HL-60 (cell line): ENCODE results near the gene KRT4.

Experiments used
- DNase-seq, 2 experiments: peaks; one replicate each; pipeline ENCODE4 v3.0.0-alpha.2; 2010 to 2020; ENCODE audit warnings: low read depth in 1 of 2, low spot score in 1 of 2
- H3K27ac ChIP-seq: fragments of 250-450 bp; sonication (Bioruptor Pico); replicated peaks from 2 replicates; pipeline ENCODE4 v1.5.1; 2020; ENCODE audit warnings: mild to moderate bottlenecking, moderate library complexity
- H3K27me3 ChIP-seq: fragments of 250-450 bp; sonication (Bioruptor Pico); 2 replicates; pipeline ENCODE4 v1.5.1; 2021; ENCODE audit warnings: mild to moderate bottlenecking, moderate library complexity; ENCODE audit not compliant: insufficient read depth, poor library complexity, severe bottlenecking
- H3K4me3 ChIP-seq: replicated peaks from 2 replicates; pipeline ENCODE4 v1.5.1; 2011; ENCODE audit warnings: mild to moderate bottlenecking, control low read depth, low read length; ENCODE audit not compliant: insufficient read depth
- CTCF ChIP-seq: IDR thresholded peaks from one replicate; pipeline ENCODE4 v1.5.1; 2011; ENCODE audit warnings: low read length, control low read depth, inconsistent platforms; ENCODE audit not compliant: insufficient read depth
- GABPA ChIP-seq: IDR thresholded peaks from 2 replicates; pipeline ENCODE4 v1.6.1; 2012; ENCODE audit warnings: low read depth
- POLR2AphosphoS5 ChIP-seq: IDR thresholded peaks from 2 replicates; pipeline ENCODE4 v1.6.1; 2012; ENCODE audit warnings: low read depth
- SPI1 ChIP-seq: IDR thresholded peaks from 2 replicates; pipeline ENCODE4 v1.6.1; 2012; ENCODE audit warnings: low read depth, mild to moderate bottlenecking, borderline replicate concordance
- TF ChIP-seq, protein P1 (sequence below): IDR thresholded peaks from 2 replicates; pipeline ENCODE4 v1.6.1; 2012; ENCODE audit warnings: low read depth; ENCODE audit not compliant: insufficient replicate concordance

Gene KRT4

GRCh38 chr12:52809166-52809565 is 4.8 kb downstream of the KRT4 start:
- no peaks in the 10 kb centered on the region for H3K27me3 ChIP-seq
- no peak overlapping the region for H3K4me3 ChIP-seq
- TF ChIP-seq SPI1 (no peak), POLR2AphosphoS5 (no peak), GABPA (no peak), CTCF (no peak)
- TF ChIP-seq, protein P1, sequence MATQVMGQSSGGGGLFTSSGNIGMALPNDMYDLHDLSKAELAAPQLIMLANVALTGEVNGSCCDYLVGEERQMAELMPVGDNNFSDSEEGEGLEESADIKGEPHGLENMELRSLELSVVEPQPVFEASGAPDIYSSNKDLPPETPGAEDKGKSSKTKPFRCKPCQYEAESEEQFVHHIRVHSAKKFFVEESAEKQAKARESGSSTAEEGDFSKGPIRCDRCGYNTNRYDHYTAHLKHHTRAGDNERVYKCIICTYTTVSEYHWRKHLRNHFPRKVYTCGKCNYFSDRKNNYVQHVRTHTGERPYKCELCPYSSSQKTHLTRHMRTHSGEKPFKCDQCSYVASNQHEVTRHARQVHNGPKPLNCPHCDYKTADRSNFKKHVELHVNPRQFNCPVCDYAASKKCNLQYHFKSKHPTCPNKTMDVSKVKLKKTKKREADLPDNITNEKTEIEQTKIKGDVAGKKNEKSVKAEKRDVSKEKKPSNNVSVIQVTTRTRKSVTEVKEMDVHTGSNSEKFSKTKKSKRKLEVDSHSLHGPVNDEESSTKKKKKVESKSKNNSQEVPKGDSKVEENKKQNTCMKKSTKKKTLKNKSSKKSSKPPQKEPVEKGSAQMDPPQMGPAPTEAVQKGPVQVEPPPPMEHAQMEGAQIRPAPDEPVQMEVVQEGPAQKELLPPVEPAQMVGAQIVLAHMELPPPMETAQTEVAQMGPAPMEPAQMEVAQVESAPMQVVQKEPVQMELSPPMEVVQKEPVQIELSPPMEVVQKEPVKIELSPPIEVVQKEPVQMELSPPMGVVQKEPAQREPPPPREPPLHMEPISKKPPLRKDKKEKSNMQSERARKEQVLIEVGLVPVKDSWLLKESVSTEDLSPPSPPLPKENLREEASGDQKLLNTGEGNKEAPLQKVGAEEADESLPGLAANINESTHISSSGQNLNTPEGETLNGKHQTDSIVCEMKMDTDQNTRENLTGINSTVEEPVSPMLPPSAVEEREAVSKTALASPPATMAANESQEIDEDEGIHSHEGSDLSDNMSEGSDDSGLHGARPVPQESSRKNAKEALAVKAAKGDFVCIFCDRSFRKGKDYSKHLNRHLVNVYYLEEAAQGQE = no peak
- no peak for DNase-seq
- no peak overlapping the region for H3K27ac ChIP-seq

DNA sequence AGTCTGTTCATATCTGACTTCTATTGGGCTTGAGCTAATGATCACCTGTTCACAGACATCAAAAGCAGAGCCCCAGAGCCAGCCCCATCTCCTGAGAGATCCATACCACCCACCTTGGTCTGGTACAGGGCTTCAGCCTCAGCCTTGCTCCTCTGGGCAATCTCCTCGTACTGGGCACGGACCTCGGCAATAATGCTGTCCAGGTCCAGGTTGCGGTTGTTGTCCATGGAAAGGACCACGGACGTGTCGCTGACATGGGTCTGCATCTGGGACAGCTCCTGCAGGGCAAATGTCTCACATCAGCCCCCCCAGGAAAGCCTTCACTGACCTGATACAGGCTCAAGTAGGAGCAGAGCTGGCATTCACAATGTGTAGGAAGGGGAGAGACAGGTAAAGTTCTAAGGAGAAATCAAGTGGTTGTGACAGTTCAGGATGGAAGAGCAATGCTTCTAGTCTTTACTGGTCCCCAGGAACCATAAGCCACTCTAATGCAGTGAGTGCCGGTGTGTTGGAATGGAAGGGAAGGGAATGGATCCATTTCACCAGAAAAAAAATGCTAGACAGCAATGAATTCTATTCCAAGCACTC is 5.2 kb downstream of the KRT4 start:
- DNase-seq = no peak
- Histone ChIP-seq H3K27ac (no peak overlapping the region), H3K4me3 (no peak overlapping the region), H3K27me3 (no peaks in the 10 kb centered on the region)
- TF ChIP-seq CTCF (no peak), POLR2AphosphoS5 (no peak), GABPA (no peak), SPI1 (no peak)
- TF ChIP-seq, protein P1 = no peak

- no peaks in the 10 kb centered on the region for H3K27me3 ChIP-seq
- no peak for TF ChIP-seq CTCF
- TF ChIP-seq GABPA = no peak
- no peak for TF ChIP-seq SPI1
- H3K27ac ChIP-seq = no peak overlapping the region
- DNase-seq = no peak
- no peak overlapping the region for H3K4me3 ChIP-seq
Measured at GRCh38 chr12:52807544-52808470, 6.1 kb downstream of the KRT4 start.
